Prostate gland (tissue), 2 donors: Measurements from ENCODE around the gene MAP1S.

ENCODE experiments used
- CTCF ChIP-seq, 4 experiments: fragments of 200-600 bp in 2 of 4; fragments of 450-650 bp in 2 of 4; sonication (generic) in 2 of 4; IDR thresholded peaks; 1 replicate in 3 of 4; 2 replicates in 1 of 4; pipeline ENCODE4 v1.5.1; 2016 to 2019; ENCODE audit warnings: antibody characterized with exemption in 4 of 4, mild to moderate bottlenecking in 2 of 4, moderate library complexity in 2 of 4
- POLR2AphosphoS5 ChIP-seq: sonication (generic); formaldehyde crosslinking; IDR thresholded peaks from one replicate; pipeline ENCODE4 v1.6.1; 2017; ENCODE audit warnings: antibody characterized with exemption

- TF ChIP-seq CTCF (IDR thresholded peaks at IDR 0.05) (no peak), POLR2AphosphoS5 (no peak)
These were observed 41.9 kb downstream of the MAP1S start for GRCh38 chr19:17761148-17761547.
